ENCODE data around the gene API5. TPM values are rescaled to one million over a fixed set of nuclear protein-coding genes. Genes with fewer than 3 reads are reported as not detected.

Gene API5
- total and polyA plus RNA-seq, 2 experiments from 2014 or later, result 68.3 to 72.7 TPM

GRCh38 chr11:43377389-43377788 is 65.6 kb downstream of the API5 start:
- no peaks in the 10 kb centered on the region for H3K4me1 ChIP-seq (ENCODE audit: low read depth)
- no peaks in the 10 kb centered on the region for H3K27me3 ChIP-seq
- no peaks in the 10 kb centered on the region for H3K9me3 ChIP-seq (ENCODE audit: low read depth)
- no peak for DNase-seq (ENCODE audit: low read depth in 1 of 2, low spot score in 1 of 2)
- no peak overlapping the region for H3K27ac ChIP-seq
- H3K36me3 ChIP-seq, result no peaks in the 10 kb centered on the region
- no peak for TF ChIP-seq CTCF (IDR thresholded peaks at IDR 0.05; ENCODE audit: low read depth, low read length)
- H3K4me3 ChIP-seq, result no peak overlapping the region

- no peak for TF ChIP-seq CTCF (IDR thresholded peaks at IDR 0.05; ENCODE audit: low read depth, low read length)
- DNase-seq (ENCODE audit: low read depth in 1 of 2, low spot score in 1 of 2), result no peak
- H3K4me1 ChIP-seq (ENCODE audit: low read depth), result no peaks in the 10 kb centered on the region
- no peak overlapping the region for H3K4me3 ChIP-seq
- no peaks in the 10 kb centered on the region for H3K36me3 ChIP-seq
- no peaks in the 10 kb centered on the region for H3K9me3 ChIP-seq (ENCODE audit: low read depth)
- no peaks in the 10 kb centered on the region for H3K27me3 ChIP-seq
- H3K27ac ChIP-seq, result no peak overlapping the region
Observed at GRCh38 chr11:43378897-43379296, 67.1 kb downstream of the API5 start.

- H3K27ac ChIP-seq, result no peak overlapping the region
- H3K4me1 ChIP-seq (ENCODE audit: low read depth), result no peaks in the 10 kb centered on the region
- H3K9me3 ChIP-seq (ENCODE audit: low read depth), result no peaks in the 10 kb centered on the region
- DNase-seq (ENCODE audit: low read depth in 1 of 2, low spot score in 1 of 2), result no peak
- no peaks in the 10 kb centered on the region for H3K27me3 ChIP-seq
- H3K36me3 ChIP-seq, result no peaks in the 10 kb centered on the region
- H3K4me3 ChIP-seq, result no peak overlapping the region
- no peak for TF ChIP-seq CTCF (IDR thresholded peaks at IDR 0.05; ENCODE audit: low read depth, low read length)
Observed at GRCh38 chr11:43381802-43382201, 70.0 kb downstream of the API5 start.

DNA sequence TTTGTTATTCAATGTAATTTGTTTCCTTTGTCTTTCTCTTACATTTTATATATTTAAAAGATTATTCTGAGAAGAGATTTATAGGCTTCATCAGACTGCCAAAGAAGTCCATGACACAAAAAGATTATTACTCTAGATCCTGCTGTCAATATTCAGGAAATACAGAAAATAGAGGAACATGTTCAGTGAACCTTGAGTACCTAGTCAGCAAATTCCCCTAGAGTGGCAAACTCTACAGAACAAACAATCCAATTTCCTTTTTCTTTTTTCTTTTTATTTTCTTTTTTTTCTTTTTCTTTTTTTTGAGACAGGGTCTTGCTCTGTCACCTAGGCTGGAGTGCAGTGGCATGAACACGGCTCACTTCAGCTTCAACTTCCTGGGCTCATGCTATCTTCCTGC is 70.8 kb downstream of the API5 start:
- Histone ChIP-seq H3K4me3 (no peak overlapping the region), H3K27me3 (no peaks in the 10 kb centered on the region), H3K9me3 (ENCODE audit: low read depth) (no peaks in the 10 kb centered on the region), H3K4me1 (ENCODE audit: low read depth) (no peaks in the 10 kb centered on the region), H3K36me3 (no peaks in the 10 kb centered on the region), H3K27ac (no peak overlapping the region)
- no peak for DNase-seq (ENCODE audit: low read depth in 1 of 2, low spot score in 1 of 2)
- no peak for TF ChIP-seq CTCF (IDR thresholded peaks at IDR 0.05; ENCODE audit: low read depth, low read length)

DNA sequence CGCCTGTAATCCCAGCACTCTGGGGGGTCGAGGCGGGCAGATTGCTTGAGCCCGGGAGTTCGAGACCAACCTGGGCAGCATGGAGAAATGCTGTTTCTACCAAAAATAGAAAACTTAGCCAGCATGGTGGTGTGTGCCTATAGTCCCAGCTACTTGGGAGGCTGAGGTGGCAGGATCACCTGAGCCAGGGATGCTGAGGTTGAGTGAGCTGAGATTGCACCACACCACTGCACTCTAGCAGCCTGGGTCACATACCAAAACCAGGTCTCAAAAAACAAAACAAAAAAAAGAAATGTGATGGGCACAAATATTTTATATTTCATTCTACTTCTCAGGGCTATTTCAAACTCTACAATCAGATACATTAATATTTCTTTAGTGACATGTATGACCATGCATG is 72.6 kb downstream of the API5 start:
- no peak for DNase-seq (ENCODE audit: low read depth in 1 of 2, low spot score in 1 of 2)
- peaks cover 4% of the 10 kb centered on the region for H3K36me3 ChIP-seq
- H3K27me3 ChIP-seq, result no peaks in the 10 kb centered on the region
- TF ChIP-seq CTCF (IDR thresholded peaks at IDR 0.05; ENCODE audit: low read depth, low read length), result no peak
- no peaks in the 10 kb centered on the region for H3K9me3 ChIP-seq (ENCODE audit: low read depth)
- no peak overlapping the region for H3K27ac ChIP-seq
- no peaks in the 10 kb centered on the region for H3K4me1 ChIP-seq (ENCODE audit: low read depth)
- H3K4me3 ChIP-seq, result no peak overlapping the region

GRCh38 chr11:43392713-43393112 is 80.9 kb downstream of the API5 start:
- TF ChIP-seq CTCF (IDR thresholded peaks at IDR 0.05; ENCODE audit: low read depth, low read length), result no peak
- Histone ChIP-seq H3K27ac (no peak overlapping the region), H3K9me3 (ENCODE audit: low read depth) (no peaks in the 10 kb centered on the region), H3K27me3 (no peaks in the 10 kb centered on the region), H3K36me3 (peaks cover 46% of the 10 kb centered on the region), H3K4me3 (no peak overlapping the region), H3K4me1 (ENCODE audit: low read depth) (no peaks in the 10 kb centered on the region)
- no peak for DNase-seq (ENCODE audit: low read depth in 1 of 2, low spot score in 1 of 2)
